ENCODE results near the gene ACAD10.

GRCh38 chr12:111758120-111758561 is 72.3 kb downstream of the ACAD10 start:
- TF ChIP-seq SUZ12 (IDR thresholded peaks at IDR 0.05; ENCODE audit: extremely low read depth, insufficient read depth, insufficient read length) (no peak), ZNF274 (IDR thresholded peaks at IDR 0.05; ENCODE audit: low read depth, low read length) (no peak)
